Loucy (cell line): Measurements from ENCODE around the gene TRMT61A.

Source experiments
- H2AFZ ChIP-seq: fragments of 200-600 bp; sonication (generic); 2 replicates; pipeline ENCODE4 v1.6.0; 2016; ENCODE audit warnings: antibody characterized with exemption, mild to moderate bottlenecking, low read length, moderate library complexity
- H3F3A ChIP-seq: fragments of 200-600 bp; 2 replicates; pipeline ENCODE4 v1.6.0; 2016; ENCODE audit warnings: antibody characterized with exemption, low read depth, mild to moderate bottlenecking
- H3K27me3 ChIP-seq: fragments of 200-600 bp; sonication (generic); 2 replicates; pipeline ENCODE4 v1.6.1; 2014; ENCODE audit warnings: low read length, mild to moderate bottlenecking; ENCODE audit not compliant: insufficient read depth, poor library complexity, severe bottlenecking
- H3K36me3 ChIP-seq: fragments of 200-600 bp; sonication (generic); 2 replicates; pipeline ENCODE4 v1.6.1; 2016; ENCODE audit warnings: low read length; ENCODE audit not compliant: insufficient read depth
- H3K4me1 ChIP-seq: fragments of 200-600 bp; sonication (generic); 2 replicates; pipeline ENCODE4 v1.5.1; 2014; ENCODE audit warnings: low read length, mild to moderate bottlenecking; ENCODE audit not compliant: insufficient read depth, poor library complexity, severe bottlenecking
- H3K4me2 ChIP-seq: fragments of 200-600 bp; sonication (generic); 2 replicates; pipeline ENCODE4 v1.6.0; 2014; ENCODE audit warnings: antibody characterized with exemption, low read length, low read depth, mild to moderate bottlenecking; ENCODE audit not compliant: poor library complexity, severe bottlenecking
- H3K4me3 ChIP-seq: fragments of 200-600 bp; sonication (generic); 2 replicates; pipeline ENCODE4 v1.5.1; 2014; ENCODE audit warnings: low read length, mild to moderate bottlenecking, mixed read lengths; ENCODE audit not compliant: poor library complexity, severe bottlenecking
- H3K79me2 ChIP-seq: fragments of 200-600 bp; sonication (generic); 2 replicates; pipeline ENCODE4 v1.6.1; 2014; ENCODE audit warnings: low read length; ENCODE audit not compliant: insufficient read depth
- H3K9ac ChIP-seq: fragments of 200-600 bp; sonication (generic); 2 replicates; pipeline ENCODE4 v1.6.0; 2014; ENCODE audit warnings: mild to moderate bottlenecking, low read depth, low read length, moderate library complexity; ENCODE audit not compliant: poor library complexity, severe bottlenecking
- H3K9me2 ChIP-seq: fragments of 200-600 bp; sonication (generic); replicated peaks from 2 replicates; pipeline ENCODE4 v1.6.1; 2016; ENCODE audit warnings: low read depth, low read length, mixed read lengths
- H3K9me3 ChIP-seq: fragments of 200-600 bp; sonication (generic); 2 replicates; pipeline ENCODE4 v1.6.1; 2014; ENCODE audit warnings: mild to moderate bottlenecking, antibody characterized with exemption, low read length, low read depth; ENCODE audit not compliant: insufficient read depth
- H4K20me1 ChIP-seq: fragments of 200-600 bp; sonication (generic); 2 replicates; pipeline ENCODE4 v1.6.0; 2014; ENCODE audit warnings: antibody characterized with exemption, low read length, mild to moderate bottlenecking; ENCODE audit not compliant: insufficient read depth, poor library complexity, severe bottlenecking
- CTCF ChIP-seq: fragments of 200-600 bp; sonication (generic); conservative IDR thresholded peaks from 2 replicates; pipeline ENCODE4 v1.5.1; 2014; ENCODE audit warnings: mild to moderate bottlenecking, antibody characterized with exemption, low read length
- EZH2phosphoT487 ChIP-seq: fragments of 200-600 bp; IDR thresholded peaks from 2 replicates; pipeline ENCODE4 v1.6.1; 2018; ENCODE audit warnings: antibody characterized with exemption, mild to moderate bottlenecking, moderate library complexity, borderline replicate concordance

TRMT61A gene

GRCh38 chr14:103545219-103545914 lies 16.4 kb downstream of the TRMT61A start:
- no peaks in the 10 kb centered on the region for H4K20me1 ChIP-seq
- H3K9me3 ChIP-seq: no peaks in the 10 kb centered on the region
- H3K4me1 ChIP-seq: no peaks in the 10 kb centered on the region
- no peaks in the 10 kb centered on the region for H3K79me2 ChIP-seq
- H3K9me2 ChIP-seq: no peaks in the 10 kb centered on the region
- TF ChIP-seq EZH2phosphoT487 (no peak), CTCF (no peak)
- no peak overlapping the region for H3K4me2 ChIP-seq
- no peaks in the 10 kb centered on the region for H3K27me3 ChIP-seq
- H2AFZ ChIP-seq: no peak overlapping the region
- H3K36me3 ChIP-seq: no peaks in the 10 kb centered on the region
- no peak overlapping the region for H3K4me3 ChIP-seq
- no peaks in the 10 kb centered on the region for H3F3A ChIP-seq
- H3K9ac ChIP-seq: no peak overlapping the region

GRCh38 chr14:103545915-103546651 lies 17.1 kb downstream of the TRMT61A start:
- H3K27me3 ChIP-seq: no peaks in the 10 kb centered on the region
- no peak overlapping the region for H2AFZ ChIP-seq
- no peak overlapping the region for H3K4me2 ChIP-seq
- no peaks in the 10 kb centered on the region for H3K36me3 ChIP-seq
- TF ChIP-seq CTCF (no peak), EZH2phosphoT487 (no peak)
- no peaks in the 10 kb centered on the region for H3K79me2 ChIP-seq
- H3K9me3 ChIP-seq: no peaks in the 10 kb centered on the region
- no peaks in the 10 kb centered on the region for H4K20me1 ChIP-seq
- no peaks in the 10 kb centered on the region for H3F3A ChIP-seq
- H3K9ac ChIP-seq: no peak overlapping the region
- no peaks in the 10 kb centered on the region for H3K4me1 ChIP-seq
- no peak overlapping the region for H3K4me3 ChIP-seq
- no peaks in the 10 kb centered on the region for H3K9me2 ChIP-seq

- Histone ChIP-seq H3K79me2 (no peaks in the 10 kb centered on the region), H3K4me2 (no peak overlapping the region), H4K20me1 (no peaks in the 10 kb centered on the region)
Measured at GRCh38 chr14:103546652-103547454, 17.9 kb downstream of the TRMT61A start.

More at GRCh38 chr14:103546652-103547454, 17.9 kb downstream of the TRMT61A start:
- H3K9me2 ChIP-seq: no peaks in the 10 kb centered on the region
- no peak overlapping the region for H3K9ac ChIP-seq
- no peaks in the 10 kb centered on the region for H3K36me3 ChIP-seq
- H3K27me3 ChIP-seq: no peaks in the 10 kb centered on the region
- no peaks in the 10 kb centered on the region for H3F3A ChIP-seq
- H3K4me3 ChIP-seq: no peak overlapping the region
- TF ChIP-seq CTCF (peak; percentile 93), EZH2phosphoT487 (no peak)
- H3K4me1 ChIP-seq: no peaks in the 10 kb centered on the region
- H3K9me3 ChIP-seq: no peaks in the 10 kb centered on the region
- H2AFZ ChIP-seq: no peak overlapping the region
